Measurements from ENCODE around the gene EXOC2.

EXOC2 gene, protein sequence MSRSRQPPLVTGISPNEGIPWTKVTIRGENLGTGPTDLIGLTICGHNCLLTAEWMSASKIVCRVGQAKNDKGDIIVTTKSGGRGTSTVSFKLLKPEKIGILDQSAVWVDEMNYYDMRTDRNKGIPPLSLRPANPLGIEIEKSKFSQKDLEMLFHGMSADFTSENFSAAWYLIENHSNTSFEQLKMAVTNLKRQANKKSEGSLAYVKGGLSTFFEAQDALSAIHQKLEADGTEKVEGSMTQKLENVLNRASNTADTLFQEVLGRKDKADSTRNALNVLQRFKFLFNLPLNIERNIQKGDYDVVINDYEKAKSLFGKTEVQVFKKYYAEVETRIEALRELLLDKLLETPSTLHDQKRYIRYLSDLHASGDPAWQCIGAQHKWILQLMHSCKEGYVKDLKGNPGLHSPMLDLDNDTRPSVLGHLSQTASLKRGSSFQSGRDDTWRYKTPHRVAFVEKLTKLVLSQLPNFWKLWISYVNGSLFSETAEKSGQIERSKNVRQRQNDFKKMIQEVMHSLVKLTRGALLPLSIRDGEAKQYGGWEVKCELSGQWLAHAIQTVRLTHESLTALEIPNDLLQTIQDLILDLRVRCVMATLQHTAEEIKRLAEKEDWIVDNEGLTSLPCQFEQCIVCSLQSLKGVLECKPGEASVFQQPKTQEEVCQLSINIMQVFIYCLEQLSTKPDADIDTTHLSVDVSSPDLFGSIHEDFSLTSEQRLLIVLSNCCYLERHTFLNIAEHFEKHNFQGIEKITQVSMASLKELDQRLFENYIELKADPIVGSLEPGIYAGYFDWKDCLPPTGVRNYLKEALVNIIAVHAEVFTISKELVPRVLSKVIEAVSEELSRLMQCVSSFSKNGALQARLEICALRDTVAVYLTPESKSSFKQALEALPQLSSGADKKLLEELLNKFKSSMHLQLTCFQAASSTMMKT

DNA sequence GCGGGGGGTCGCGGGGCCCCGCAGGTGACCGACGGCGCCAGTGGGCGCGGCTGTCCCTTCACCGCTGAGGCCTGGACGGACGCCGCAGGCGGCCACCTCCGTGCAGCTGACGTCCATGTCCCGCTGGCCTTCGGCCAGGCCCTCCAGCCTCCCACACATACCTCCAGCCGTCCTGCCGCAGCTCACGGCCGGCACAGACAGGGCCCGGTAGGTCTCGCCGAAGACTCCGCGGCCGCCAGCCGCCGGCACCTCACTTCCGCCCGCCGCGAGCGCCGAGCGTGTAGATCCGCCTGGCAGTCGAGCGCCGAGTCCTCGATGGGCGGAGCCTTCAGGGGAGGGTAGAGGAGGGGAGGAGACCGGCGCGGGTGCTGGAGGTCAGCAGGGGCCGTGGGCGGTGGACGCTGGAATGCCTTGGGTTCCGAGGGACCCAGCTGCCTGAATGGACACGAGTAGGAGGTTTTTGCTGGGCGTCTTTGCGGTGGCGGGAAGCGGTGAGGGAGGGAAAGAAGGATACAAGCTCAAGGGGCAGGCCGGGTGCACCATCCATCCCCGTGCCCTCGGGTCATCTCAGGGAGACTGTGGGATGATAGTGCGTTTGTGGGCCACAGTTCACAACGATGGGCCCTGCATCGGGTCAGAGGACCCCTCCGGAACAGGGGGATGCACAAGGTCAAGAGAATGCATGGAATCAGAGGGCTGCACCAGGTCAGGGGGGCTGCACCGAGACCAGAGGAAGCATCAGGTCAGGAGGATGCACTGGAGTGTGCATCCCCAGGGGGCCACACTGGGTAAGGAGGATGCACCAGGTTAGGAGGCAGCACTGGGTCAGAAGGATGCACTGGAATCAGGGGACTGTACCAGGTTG lies at the start of gene EXOC2:
EXOC2 (minus strand) TSS at position 282 of the 865 bp plus-strand sequence. CDS start 55,321 bp downstream, outside the sequence.
- in situ Hi-C loops (cut with MboI; ENCODE audit: low sequenced_read_pairs), result no loop called here

DNA sequence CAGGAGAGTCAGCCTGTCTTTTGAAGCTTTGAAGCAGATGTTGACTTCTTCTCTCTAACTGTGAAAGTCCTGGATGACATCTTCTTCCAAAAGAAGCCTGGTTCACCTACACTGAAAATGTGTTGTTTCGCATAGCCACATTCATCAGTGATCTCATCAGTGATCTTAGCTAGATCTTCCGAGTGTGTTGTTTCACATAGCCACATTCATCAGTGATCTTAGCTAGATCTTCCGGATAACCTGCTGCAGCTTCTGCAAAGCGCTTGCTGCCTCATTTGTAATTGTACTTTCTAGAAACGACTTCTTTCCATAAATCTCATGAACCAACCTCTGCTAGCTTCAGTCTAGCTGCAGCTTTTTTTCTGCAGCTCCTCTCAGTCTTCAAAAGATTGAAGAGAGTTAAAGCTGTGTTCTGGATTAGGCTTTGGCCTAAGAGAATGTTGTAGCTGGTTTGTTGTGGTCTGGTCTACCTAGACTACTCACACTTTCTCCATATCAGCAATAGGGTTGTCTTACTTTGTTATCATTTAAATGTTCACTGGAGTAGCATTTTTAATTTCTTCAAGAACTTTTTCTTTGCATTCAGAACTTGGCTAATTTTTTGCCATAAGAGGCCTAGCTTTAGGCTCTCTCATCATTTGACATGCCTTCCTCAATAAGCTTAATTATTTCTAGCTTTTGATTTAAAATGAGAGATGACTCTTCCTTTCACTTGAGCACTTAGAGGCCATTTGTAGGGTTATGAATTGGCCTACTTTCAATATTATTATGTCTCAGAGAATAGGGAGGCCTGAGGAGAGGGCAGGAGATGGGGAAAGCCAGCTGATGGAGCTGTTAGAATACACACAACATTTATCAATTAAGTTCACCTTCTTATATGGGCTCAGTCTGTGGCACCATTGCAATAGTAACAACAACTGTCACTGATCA lies 48.7 kb upstream of the EXOC2 start:
- in situ Hi-C loops (cut with MboI; ENCODE audit: low sequenced_read_pairs), result no loop called here

DNA sequence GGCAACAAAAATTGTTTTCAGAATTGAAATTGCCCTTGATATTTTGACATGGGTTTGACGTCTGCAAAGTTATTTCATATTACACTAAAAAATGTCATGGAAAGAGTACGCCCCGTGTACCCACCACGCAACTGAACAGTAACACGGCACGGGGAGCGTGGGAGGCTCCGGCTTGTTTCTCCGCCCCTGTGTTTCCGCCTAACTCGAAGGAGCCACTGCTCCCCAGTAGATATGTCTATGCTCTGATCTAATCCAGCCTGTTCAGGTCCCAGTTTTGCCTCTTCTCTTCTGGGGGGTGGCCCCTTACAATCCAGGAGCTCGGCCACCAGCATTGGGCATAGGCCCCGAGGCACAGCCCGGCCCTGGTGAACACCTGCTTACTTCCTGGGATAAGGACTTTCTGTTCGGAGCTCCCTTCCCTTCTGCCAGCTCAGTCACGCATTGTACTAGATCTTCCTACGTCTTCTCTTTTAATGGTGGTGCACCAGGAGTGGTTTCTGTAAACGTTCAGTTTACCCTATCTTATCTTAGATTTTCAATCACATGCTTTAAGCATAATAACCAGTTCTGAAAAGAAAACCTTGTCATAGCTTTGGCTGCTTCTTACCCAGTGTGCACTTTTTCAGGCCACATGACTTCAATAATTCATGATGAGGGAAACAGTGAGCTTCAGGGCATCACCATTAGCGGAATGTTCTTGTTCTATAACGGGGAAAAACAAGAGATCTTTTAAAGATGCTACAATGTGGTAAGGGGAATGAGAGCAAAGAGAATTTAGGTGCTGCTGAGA lies 43.9 kb upstream of the EXOC2 start:
- in situ Hi-C loops (cut with MboI; ENCODE audit: low sequenced_read_pairs), result no loop called here

DNA sequence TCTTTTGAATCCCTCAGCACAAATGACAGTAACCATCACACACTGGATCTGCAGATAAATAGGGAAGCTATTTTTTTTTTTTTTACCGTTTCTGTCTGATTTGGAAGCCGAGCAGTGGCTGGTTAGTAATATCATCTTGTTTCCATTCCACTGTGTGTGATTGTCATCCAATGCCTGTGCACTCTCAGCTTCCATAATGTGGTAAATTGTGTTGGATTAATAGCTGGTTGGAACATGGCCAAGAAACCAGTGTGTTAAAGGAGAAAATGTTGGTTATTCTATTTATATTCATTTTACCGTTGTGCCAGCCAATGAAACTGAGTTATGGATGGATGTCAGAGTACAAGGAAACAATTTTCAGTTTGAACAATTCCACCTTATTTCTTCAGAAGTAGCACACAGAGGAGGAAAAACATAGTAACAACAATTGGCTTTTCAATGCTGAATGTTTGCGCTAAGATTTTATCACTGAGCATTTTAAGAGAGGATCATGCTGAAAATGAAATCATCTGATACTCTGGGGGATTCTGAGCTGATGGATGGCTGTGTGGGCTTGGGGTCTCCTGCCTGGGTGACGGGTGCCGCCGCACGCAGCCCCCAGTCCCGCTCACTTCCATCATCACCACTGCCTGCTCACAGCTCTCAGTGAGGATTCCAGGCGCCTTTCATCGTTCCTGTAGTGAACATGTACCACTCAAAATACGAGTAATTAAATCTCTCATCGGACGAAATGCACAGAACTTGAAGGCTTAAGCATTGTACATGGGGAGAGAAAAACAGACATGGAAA lies 40.7 kb upstream of the EXOC2 start:
- in situ Hi-C loops (cut with MboI; ENCODE audit: low sequenced_read_pairs), result no loop called here

DNA sequence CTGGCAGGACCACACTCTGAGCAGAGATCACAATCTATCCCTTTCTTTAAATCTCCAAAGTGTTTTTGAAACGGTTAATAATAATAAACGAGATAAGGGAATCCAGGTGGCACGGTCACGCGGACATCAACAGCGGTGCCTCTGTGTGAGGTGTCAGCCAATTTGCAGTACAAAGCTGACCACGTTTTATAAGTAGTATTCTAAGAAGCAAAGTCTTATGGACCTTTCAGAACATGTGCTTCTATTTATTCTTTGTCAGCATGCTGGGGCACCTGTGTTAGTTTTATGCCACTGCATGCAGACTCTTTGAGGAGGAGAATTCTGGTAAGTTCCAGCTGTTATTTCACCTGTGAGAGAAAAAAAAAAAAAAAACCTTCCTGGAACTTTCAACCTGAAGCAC lies 39.0 kb upstream of the EXOC2 start:
- in situ Hi-C loops (cut with MboI; ENCODE audit: low sequenced_read_pairs), result no loop called here

DNA sequence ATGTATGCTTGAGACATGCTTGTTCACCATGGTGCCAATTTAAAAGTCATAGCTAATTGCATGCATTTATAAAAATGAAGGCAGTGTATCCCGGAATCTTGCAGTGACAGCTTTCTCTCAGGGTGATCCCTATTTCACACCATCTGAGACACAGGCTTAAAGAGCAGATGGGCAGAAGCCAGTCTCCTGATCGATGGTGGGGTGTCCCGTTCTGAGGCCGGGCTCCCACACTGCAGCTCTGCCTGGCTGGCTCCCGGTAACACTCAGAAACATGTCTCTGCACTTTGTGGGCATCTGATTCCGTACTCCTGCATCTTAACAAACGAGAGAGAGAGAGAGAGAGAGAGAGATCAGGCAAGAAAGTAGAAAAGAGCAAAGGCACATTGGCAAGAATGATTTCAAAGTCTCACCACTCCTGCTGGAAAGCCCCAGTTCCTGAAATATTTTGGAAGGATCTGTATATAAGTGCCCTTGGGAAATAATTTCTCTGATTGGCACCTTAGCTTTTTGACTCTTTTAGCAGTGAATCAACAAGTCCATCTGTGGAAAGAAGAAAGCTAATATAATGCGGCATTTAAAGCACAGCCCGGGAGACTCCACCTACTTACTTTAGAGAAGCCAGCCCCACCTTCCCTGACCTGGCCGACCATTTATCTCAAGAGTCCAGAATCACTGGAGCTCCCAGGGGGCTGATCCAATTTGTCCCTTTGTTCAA lies 36.8 kb upstream of the EXOC2 start:
- in situ Hi-C loops (cut with MboI; ENCODE audit: low sequenced_read_pairs), result no loop called here

DNA sequence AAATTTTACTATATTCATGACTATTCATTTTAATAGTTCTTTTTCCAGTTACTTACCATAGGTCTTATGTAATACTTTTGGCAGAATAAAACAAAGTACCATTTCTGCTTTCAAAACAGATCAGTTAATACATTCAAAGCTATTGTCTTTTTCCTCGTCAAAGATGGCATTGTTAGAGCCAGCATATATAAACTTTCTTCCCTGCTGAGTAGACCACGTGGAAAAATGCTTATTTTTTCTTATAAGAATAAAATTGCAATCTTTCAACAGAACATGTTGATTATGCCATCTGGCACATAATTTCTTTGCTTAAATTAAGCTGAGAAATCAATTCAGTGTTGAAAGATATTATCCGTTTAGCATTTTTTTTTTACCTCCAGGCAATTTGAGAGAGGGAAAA lies 34.9 kb upstream of the EXOC2 start:
- in situ Hi-C loops (cut with MboI; ENCODE audit: low sequenced_read_pairs), result no loop called here

DNA sequence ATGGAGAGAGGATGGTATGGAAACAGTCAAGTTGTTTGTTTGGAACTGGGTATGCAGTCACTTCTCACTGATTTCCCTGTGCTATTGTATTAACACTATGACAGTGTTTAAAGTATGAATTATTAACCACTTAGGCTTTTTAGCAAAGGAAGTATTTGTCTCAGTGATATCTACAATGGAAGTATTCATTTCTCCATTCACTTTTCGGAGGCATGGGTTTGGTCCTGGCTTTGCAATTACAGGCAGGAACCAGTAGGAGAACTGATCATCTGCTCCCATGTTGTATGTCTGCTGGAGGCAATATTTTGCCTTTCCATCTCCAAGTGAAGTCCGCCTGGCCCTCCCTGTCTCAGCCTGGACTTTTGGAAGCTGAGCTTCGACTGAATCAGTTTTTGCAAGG lies 30.6 kb upstream of the EXOC2 start:
- in situ Hi-C loops (cut with MboI; ENCODE audit: low sequenced_read_pairs), result no loop called here

DNA sequence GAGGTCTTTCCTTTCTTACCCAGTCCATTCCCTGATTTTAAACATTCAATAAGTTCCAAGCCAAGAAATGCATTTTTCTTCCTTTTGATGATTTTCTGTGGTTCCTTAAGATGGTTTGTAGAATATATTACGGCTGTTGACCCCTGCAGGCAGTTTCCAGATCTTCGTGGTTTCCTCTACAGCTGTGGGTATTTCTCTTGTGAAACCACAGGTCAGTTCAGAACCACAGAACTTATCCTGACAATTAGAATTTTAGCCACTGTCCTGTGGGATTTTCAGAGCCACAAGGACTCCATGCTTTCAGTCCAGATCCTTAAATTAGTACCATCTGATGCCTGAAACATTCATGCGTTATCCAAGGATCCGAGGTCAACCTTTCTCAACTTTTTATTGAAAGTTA lies 29.7 kb upstream of the EXOC2 start:
- in situ Hi-C loops (cut with MboI; ENCODE audit: low sequenced_read_pairs), result no loop called here

DNA sequence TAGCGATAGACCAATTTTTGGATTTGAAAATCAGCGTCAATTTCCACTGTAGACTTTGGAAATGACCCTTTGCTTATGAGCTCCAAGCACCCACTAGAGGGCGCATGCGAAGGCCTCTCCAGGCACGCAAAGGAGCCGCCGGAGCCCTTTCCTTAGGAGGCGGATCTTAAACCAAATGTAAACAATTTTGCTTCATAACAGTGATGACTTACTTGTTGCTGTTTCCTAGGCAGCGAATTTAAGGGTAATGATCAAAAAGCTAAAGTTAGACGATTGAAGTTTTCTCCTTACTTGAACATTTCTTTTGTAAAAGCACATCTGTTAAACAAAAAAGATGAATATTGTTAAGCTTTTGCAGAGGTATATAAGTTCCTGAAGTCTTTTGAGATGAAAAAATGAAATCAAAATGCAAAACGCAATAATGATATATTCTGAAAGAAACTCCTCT lies 29.2 kb upstream of the EXOC2 start:
- in situ Hi-C loops (cut with MboI; ENCODE audit: low sequenced_read_pairs), result no loop called here

DNA sequence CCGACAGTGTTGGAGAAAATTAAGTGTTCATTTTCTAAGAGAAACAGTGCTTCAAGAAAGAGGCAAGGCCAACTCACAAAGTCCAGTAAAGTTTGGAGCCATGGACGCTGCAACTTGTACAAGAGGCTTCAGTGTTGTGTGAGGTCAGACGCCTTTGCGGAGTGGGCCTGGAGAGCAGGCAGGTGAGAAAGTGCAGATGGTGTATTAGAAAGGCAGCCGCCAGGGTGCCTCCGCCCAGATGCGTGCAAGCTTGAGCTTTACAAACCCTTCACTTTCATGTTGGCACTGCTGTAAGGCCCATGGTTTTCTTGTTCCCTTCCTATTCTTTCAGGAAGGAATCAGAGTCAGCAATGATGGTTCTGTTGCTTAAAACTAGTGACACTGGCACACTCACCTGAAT lies 25.4 kb upstream of the EXOC2 start:
- in situ Hi-C loops (cut with MboI; ENCODE audit: low sequenced_read_pairs), result no loop called here

DNA sequence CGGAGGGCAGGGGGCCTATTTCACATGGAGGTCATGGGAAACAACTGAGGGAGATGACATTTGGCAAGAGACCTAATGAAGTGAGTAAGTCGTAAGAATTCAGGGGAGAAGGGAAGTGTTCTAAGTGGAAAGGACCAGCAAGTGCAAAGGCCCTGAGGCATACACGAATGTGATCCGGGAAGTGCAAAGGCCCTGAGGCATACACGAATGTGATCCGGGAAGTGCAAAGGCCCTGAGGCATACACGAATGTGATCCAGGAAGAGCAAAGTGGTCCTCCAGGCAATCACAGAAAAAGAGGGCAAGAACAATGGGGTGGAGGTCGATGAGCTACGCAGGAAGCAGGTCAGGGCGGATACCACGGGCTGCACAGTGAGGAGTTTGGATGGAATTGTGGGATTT lies 24.2 kb upstream of the EXOC2 start:
- in situ Hi-C loops (cut with MboI; ENCODE audit: low sequenced_read_pairs), result no loop called here

DNA sequence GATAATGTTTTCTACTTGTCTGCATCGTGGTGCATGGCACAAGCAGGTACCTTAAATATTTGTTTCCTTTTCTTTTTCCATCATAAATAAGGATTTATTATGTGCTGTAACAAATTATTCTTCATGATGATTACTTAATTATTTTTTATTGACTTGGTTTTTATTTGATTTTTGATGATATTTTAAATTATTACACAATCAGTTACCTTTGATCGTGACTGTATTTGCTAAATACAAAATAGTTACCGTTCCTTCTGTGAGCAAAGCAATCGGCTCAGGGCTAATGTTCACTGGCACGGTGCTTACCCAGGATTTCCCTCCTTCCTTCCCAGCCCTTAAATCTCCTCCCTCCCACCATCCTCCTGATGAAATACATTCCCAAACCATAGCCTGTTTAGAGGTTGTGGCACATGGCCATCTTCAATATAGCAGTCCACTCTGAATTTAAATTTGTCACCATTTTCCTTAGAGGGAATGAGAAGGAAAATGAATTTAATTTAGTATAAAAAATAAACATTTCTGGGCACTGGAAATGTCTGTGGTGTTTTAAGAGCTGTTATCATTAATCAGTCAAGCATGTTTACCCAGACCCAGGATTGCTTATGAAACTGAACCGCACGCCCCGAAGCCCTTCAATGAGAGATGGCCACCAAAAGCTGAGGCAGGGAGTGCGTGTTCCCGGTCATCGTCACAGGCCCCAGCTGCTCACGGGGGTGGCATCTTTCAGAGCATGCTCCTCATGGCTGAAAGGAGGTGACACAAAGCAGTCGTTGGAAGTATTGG lies 23.0 kb upstream of the EXOC2 start:
- in situ Hi-C loops (cut with MboI; ENCODE audit: low sequenced_read_pairs), result no loop called here

DNA sequence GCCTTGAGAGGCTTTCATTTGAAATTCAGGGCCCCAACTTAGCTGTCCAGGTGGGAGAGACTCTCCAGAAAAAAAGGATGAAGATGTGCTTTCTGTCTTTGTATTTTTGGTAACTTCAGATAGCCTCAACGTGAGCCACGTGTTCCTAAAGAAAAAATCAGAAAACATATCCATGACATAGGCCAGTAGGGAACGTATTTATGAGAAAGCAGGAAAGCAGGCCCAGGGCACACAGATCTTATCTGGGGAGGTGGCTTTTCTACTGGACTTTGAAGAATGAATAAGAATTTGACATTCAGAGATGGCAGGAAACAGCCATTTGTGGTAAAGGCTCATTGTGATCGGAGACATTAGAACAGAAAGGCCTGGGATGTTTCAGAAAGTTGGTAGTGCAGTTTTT lies 21.2 kb upstream of the EXOC2 start:
- in situ Hi-C loops (cut with MboI; ENCODE audit: low sequenced_read_pairs), result no loop called here

DNA sequence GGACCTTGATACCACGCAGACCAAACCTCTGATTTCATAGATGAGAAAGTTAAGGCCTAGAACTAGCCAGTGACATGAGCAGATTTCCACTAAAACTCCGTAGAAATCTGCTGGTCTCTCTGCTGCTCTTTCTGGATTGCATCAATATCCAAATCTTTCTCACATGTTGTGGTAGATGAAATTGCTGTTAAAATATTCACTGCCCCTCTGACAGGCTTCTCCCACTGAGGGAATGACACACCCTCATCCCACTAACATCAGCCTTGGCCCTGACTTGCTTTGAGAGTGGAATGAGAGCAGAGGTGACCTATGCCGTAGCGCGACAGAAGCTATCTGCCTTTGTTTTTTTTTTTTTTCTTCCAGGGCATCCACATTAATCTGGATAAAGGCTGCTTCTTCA lies 20.4 kb upstream of the EXOC2 start:
- in situ Hi-C loops (cut with MboI; ENCODE audit: low sequenced_read_pairs), result no loop called here

DNA sequence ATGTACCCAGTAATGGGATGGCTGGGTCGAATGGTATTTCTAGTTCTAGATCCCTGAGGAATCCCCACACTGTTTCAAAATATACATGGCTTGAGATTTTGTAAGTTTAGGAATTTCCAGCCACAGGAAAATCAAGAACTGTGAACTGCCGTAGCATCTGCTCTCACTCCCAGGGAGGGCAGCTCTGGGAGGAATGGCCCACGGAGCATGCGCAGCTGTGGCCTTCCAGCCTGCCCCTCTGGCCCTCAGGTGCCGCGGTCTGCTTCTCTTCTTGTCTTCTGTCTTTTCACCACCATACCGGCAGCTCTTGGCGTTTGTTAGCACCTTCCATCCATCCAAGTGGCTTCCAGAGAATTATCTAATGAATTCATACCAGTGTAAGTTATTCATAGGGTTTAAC lies 19.9 kb upstream of the EXOC2 start:
- in situ Hi-C loops (cut with MboI; ENCODE audit: low sequenced_read_pairs), result no loop called here

DNA sequence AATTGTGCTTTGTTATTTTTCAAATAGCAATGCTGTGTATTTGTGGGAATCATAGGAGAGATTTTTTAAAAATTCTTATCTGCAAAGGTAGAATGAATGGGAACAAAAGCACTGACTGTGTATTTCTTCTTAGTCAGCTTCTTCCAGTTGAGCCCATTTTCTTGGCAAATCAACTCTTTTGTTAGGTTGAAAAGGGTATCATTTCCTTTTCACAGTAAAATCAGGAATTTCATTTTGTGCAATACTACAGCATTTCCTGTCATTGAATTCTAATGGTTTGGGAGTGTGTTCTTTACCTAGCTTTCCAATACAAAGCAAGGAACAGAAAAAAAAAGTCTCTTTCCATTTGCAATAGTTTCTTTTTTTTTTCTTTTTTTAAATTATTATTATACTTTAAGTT lies 19.0 kb upstream of the EXOC2 start:
- in situ Hi-C loops (cut with MboI; ENCODE audit: low sequenced_read_pairs), result no loop called here
